Ectodermal cell (in vitro differentiated cells): ENCODE data around the gene B4GALNT3.

Source experiments
- H3K27ac ChIP-seq: 2 replicates; pipeline ENCODE4 v1.7.0; 2013; ENCODE audit warnings: mild to moderate bottlenecking, low read depth, low read length; ENCODE audit not compliant: insufficient read depth, poor library complexity, severe bottlenecking
- H3K27me3 ChIP-seq: 2 replicates; pipeline ENCODE4 v1.7.0; 2013; ENCODE audit warnings: mild to moderate bottlenecking, low read length; ENCODE audit not compliant: insufficient read depth, control insufficient read depth, poor library complexity, severe bottlenecking
- H3K36me3 ChIP-seq: one replicate; pipeline ENCODE4 v1.7.0; 2013; ENCODE audit warnings: low read length; ENCODE audit not compliant: control insufficient read depth, insufficient read depth
- H3K4me1 ChIP-seq: one replicate; pipeline ENCODE4 v1.7.0; 2013; ENCODE audit warnings: low read length; ENCODE audit not compliant: control insufficient read depth, insufficient read depth
- H3K4me3 ChIP-seq: 2 replicates; pipeline ENCODE4 v1.7.0; 2013; ENCODE audit warnings: low read depth, low read length, control low read depth; ENCODE audit not compliant: insufficient read depth
- H3K9me3 ChIP-seq: 2 replicates; pipeline ENCODE4 v1.7.0; 2013; ENCODE audit warnings: mild to moderate bottlenecking, low read length, moderate library complexity; ENCODE audit not compliant: control insufficient read depth
- whole genome bisulfite sequencing, 2 experiments: methylation state at CpG; one replicate each; pipeline ENCODE4 v1.1.7; 2013; ENCODE audit warnings: missing lambda C conversion rate in 2 of 2; 5-methylcytosine and 5-hydroxymethylcytosine counted together

B4GALNT3 gene

DNA sequence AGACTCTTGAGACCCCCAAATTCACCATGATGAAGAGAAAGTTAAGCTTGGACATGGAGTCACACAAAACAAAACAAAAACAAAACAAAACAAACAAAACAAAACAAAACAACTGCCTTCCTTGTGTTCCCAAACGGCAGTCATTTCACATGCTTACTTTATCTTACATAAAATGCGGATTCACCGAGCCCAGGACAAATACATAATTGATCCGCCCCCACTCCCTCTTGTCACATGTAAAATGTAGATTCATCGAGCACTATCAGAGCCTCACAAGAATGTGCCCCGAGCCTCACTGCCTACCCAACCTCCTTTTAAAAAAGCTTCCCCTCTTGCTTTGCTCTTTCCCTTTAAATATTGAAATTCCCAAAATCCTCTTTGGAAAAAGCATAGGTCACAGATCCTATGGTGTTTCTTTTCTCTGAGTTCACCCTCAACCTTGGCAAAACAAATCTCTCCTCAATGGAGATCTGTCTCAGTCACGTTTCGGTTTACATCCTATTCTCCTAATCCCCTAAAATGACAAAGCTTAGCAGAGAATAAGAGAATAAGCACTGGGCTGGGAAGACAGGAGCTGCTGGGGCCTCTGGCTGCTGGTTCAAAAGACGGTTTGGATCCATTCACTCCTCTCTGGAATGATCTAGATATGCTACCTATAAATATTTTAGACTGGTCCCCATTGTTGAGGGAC, 119.8 kb downstream of the B4GALNT3 start:
- no peaks in the 10 kb centered on the region for H3K27me3 ChIP-seq
- H3K4me3 ChIP-seq = no peak overlapping the region
- whole genome bisulfite sequencing, 2 experiments = 53 to 55% methylated on average over 9 of the region's 9 CpGs
- peaks cover 23% of the 10 kb centered on the region for H3K4me1 ChIP-seq
- H3K9me3 ChIP-seq = no peaks in the 10 kb centered on the region
- H3K36me3 ChIP-seq = no peaks in the 10 kb centered on the region
- H3K27ac ChIP-seq = no peak overlapping the region

DNA sequence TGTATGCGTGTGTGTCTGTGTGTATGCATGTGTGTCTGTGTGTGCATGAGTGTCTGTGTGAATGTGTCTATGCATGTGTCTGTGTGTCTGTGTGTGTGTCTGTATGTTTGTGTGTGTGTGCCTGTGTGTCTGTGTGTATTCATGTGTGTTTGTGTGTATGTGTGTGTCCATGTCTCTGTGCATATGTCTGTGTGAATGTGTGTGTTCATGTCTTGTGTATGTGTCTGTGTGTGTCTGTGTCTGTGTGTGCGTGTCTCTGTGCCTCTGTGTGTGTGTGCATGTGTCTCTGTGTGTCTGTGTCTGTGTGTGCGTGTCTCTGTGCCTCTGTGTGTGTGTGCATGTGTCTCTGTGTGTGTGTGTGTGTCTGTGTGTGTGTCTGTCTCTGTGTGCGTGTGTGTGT, 121.1 kb downstream of the B4GALNT3 start:
- no peaks in the 10 kb centered on the region for H3K9me3 ChIP-seq
- no peaks in the 10 kb centered on the region for H3K36me3 ChIP-seq
- H3K4me3 ChIP-seq = no peak overlapping the region
- no peak overlapping the region for H3K27ac ChIP-seq
- peaks cover 23% of the 10 kb centered on the region for H3K4me1 ChIP-seq
- no peaks in the 10 kb centered on the region for H3K27me3 ChIP-seq
- 90 to 92% methylated on average over 4 of the region's 4 CpGs for WGBS, 2 experiments

DNA sequence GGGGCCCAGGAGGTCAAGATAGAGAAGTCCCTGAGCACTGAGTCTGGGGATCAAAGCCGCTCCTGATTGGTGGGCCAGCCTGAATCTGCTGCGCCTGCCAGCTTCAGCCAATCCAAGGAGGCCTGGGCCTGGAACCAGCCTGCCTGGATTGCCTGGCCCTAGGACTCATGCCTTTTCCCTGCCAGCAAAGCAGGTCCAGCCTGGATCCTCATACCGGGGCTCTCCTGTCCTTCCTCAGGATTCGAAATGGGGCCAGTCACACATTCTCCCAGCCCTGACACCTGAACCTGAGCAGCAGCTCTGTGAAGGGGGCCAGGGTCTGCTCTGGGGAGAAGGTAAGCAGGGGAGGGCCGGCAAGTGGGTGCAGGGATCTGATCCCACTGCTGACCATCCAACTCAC, 121.6 kb downstream of the B4GALNT3 start:
- WGBS, 2 experiments = 93 to 94% methylated on average over 5 of the region's 5 CpGs
- Histone ChIP-seq H3K36me3 (no peaks in the 10 kb centered on the region), H3K27me3 (no peaks in the 10 kb centered on the region), H3K4me1 (peaks cover 23% of the 10 kb centered on the region), H3K4me3 (no peak overlapping the region), H3K9me3 (no peaks in the 10 kb centered on the region), H3K27ac (no peak overlapping the region)

DNA sequence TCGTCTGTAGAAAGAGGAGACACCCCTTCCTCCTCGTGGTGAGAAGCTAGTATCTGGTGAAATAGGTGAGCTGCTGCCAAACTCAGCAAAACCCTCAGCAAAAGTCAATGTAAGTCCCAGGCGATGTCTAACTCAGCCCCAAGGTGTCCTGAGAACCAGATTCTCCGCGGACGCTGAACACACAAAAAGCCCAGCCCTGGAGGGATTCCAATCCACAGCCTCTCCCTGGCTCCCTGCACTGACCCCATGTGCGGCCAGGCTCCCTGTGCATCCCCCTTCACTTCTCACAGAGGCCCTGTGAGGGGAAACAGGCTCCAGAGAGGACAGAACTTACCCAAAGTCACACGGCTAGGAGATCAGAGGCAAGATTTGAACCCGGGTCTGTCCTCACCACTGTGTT, 122.0 kb downstream of the B4GALNT3 start:
- Histone ChIP-seq H3K9me3 (no peaks in the 10 kb centered on the region), H3K27me3 (no peaks in the 10 kb centered on the region), H3K4me1 (peaks cover 23% of the 10 kb centered on the region), H3K36me3 (no peaks in the 10 kb centered on the region), H3K4me3 (no peak overlapping the region), H3K27ac (no peak overlapping the region)
- WGBS, 2 experiments = 93% methylated on average over 9 of the region's 9 CpGs

DNA sequence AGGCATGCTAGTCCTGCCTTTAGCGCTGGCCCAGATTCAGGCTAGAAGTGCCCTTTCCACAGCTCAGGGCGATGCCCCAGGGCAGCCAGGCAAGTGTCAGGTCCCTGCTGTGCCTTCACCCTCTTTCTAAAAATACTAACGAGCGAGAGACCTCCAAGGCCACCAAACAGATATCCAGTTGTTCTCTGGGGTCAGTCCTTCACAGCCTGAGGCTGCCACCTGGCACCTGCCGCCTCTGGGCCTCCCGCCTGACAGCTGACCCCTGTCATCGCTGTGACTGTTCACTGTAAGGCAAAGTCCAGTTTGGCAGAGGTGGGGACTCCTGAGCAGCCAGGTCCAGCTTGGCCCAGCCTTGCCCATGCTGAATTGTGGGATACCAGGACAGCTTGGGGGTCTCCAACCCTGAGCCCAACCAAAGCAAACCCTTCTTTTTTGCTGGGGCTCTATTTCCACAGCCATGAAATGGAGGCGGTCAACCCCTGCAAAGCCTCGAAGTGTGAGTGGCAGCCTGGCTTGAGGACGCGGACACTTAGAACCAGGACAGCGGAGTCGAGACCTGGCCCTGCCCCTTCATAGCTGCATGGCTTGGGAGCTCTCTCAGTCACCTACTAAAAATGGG, 123.6 kb downstream of the B4GALNT3 start:
- no peak overlapping the region for H3K27ac ChIP-seq
- H3K27me3 ChIP-seq = no peaks in the 10 kb centered on the region
- H3K4me1 ChIP-seq = peaks cover 18% of the 10 kb centered on the region
- H3K4me3 ChIP-seq = no peak overlapping the region
- H3K36me3 ChIP-seq = no peaks in the 10 kb centered on the region
- no peaks in the 10 kb centered on the region for H3K9me3 ChIP-seq
- WGBS, 2 experiments = 83 to 86% methylated on average over 13 of the region's 13 CpGs

DNA sequence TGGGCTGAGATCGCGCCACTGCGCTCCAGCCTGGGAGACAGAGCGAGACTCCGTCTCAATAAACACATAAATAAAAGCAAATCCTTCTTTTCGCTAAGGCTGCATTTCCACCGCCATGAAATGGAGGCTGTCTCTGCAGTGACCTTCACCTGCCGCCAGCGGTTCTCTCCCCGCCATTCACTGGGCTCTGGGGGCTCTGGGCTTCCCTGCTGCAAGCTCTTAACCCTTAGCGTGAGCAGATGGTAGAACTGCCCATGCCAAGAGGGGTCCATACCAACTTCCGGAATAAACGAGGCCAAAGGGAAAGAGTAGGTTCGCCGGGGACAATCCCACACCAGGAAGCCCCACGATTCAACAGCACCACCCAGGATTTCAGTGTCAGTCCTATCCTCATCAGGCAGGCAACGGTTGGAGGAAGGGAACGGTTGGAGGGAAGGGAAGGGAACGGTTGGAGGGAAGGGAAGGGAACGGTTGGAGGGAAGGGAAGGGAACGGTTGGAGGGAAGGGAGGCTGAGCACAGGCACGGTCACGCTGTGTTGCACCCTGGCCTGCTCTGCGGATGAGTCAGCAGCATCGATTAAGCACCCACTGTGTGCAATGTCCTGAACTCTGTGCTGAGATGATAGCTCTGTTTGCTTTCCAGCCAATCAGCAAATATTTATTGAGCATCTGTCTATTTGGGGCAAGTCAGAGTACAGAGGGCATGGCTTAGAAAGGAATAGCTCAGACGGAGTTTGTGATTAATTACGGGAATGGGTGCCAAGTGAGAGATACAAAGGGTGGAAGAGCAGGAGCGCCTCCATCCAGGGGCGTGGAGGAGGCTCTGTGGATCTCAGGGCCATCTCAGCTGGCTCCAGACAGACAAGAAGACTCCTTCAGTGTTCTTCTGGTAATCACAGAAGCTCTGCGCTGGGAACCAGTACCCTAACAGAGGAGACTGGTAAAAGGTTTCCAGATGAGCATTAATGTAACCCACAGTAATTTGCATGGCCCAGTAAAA, 125.6 kb downstream of the B4GALNT3 start:
- Histone ChIP-seq H3K4me1 (peaks cover 8% of the 10 kb centered on the region), H3K27me3 (no peaks in the 10 kb centered on the region), H3K9me3 (no peaks in the 10 kb centered on the region), H3K4me3 (no peak overlapping the region), H3K27ac (no peak overlapping the region), H3K36me3 (no peaks in the 10 kb centered on the region)
- whole genome bisulfite sequencing, 2 experiments = 92 to 94% methylated on average over 30 of the region's 30 CpGs

DNA sequence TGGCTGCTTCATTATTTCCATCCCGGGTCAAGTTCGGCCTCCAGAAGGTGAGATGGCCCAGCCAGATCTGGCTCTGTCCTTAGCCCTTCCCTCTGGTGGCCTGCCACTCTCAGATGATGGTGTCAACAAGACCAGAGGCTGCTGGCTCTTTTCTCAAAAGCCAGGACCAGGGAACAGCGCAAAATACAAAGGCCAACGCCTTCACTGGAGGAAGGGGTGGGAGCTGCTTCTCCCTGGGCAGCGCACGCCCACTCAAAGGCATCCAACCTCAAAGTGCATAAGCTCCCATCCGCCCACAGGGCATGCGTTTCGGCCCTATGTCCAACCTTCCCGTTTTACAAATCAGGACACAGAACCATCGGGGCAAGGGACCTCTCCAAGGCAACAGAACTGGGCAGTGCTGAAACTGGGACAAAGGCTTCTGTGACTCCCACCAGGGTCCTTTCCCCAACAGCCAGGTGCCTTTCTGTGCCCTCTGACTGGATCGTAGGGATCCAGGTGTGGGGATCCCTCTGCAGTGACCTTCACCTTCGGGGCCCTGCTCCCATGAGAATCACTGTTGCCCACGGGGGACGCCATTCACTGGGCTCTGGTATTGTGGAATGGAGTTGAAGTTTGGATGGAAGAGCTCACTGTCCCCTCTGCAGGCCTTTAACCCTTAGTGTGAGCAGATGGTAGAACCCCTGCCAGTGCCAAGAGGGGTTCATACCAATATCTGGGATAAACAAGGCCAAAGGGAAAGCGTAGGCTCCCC, 126.8 kb downstream of the B4GALNT3 start:
- Histone ChIP-seq H3K4me3 (no peak overlapping the region), H3K9me3 (no peaks in the 10 kb centered on the region), H3K27ac (no peak overlapping the region), H3K27me3 (no peaks in the 10 kb centered on the region), H3K4me1 (peaks cover 4% of the 10 kb centered on the region), H3K36me3 (no peaks in the 10 kb centered on the region)
- WGBS, 2 experiments = 94% methylated on average over 16 of the region's 16 CpGs

DNA sequence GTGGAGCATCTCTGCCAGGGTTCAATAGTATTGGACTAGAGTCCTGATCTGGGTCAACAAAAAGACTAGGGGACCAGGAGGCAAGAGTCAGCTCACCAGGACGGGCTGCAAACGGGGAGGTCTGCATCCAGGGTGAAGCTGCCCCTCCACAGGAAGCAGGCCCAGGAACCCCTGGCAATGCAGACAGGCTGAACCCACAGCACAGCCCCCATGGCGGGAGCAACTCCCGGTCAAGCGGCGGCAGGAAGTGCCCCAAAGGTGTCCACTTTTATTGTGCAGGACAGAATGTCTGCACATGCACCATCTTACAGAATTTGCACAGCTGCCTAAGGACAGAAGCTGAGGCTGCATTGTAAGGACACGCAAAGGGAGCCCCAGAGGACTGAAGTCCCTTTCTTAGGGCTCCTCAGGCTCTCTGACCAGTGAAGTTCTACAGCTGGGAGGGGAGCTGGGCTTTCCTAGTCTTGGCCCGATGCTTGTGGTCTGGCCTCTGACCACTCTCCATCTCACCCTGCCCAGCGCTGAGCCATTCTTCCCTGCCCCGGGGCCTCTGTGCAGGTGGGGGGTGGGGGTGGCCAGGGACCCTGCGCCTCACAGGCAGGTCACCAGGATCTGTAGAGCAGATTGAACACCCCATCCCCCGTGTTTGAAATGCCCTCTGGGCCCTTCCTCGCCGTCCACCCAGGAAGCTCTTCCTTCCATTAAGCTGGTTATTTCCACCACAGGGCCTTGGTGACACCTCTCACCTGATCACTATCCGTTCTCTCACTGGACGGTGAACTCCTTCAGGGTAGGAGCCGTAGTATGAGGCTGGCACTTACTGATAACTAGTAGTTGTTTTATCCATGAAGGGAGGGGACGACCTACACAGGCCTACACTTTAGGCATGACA, 127.6 kb downstream of the B4GALNT3 start:
- Histone ChIP-seq H3K4me3 (no peak overlapping the region), H3K27ac (no peak overlapping the region), H3K9me3 (no peaks in the 10 kb centered on the region), H3K36me3 (no peaks in the 10 kb centered on the region), H3K27me3 (no peaks in the 10 kb centered on the region), H3K4me1 (no peaks in the 10 kb centered on the region)
- 84% methylated on average over 18 of the region's 18 CpGs for WGBS, 2 experiments

DNA sequence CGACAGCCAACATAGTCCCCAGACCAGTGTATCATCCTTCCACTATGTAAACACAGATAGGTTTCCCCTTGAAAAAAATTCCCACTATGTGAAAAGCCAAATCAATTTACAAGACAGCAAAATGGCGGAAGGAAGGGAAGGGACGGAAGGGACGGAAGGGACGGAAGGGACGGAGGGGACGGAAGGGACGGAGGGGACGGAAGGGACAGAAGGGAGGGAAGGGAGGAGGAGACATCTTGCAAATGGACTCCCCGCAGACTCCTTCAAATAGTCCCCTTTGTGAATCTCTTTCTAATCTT, 128.2 kb downstream of the B4GALNT3 start:
- no peak overlapping the region for H3K4me3 ChIP-seq
- no peaks in the 10 kb centered on the region for H3K9me3 ChIP-seq

More for the DNA sequence above, 128.2 kb downstream of the B4GALNT3 start:
- Histone ChIP-seq H3K4me1 (no peaks in the 10 kb centered on the region), H3K36me3 (no peaks in the 10 kb centered on the region), H3K27me3 (no peaks in the 10 kb centered on the region), H3K27ac (no peak overlapping the region)
- 92% methylated on average over 10 of the region's 10 CpGs for WGBS, 2 experiments
